Naive B cell (primary cell): Measurements from ENCODE around the gene KRTAP5-6. TPM values are rescaled to one million over a fixed set of nuclear protein-coding genes. Genes with fewer than 3 reads are reported as not detected.

ENCODE experiments used
- ATAC-seq, 2 donors: fragments of 150-1000 bp; cut with Tn5 transposase; 2 replicates each; pipeline ENCODE4 v1.10.0; 2021; ENCODE audit warnings: low read depth in 2 of 2, mild to moderate bottlenecking in 2 of 2, moderate library complexity in 2 of 2
- DNase-seq: peaks from one replicate; pipeline ENCODE4 v3.0.0; 2022
- H3K27ac Mint-ChIP-seq, 6 donors: one replicate each; pipeline ENCODE4 v1.8.0; 2020 to 2022; ENCODE audit warnings: mild to moderate bottlenecking in 6 of 6, mixed read lengths in 6 of 6, moderate library complexity in 5 of 6, inconsistent platforms in 2 of 6
- H3K27me3 Mint-ChIP-seq, 3 donors: one replicate each; pipeline ENCODE4 v1.8.0; 2021 to 2022; ENCODE audit warnings: mixed read lengths in 3 of 3, mild to moderate bottlenecking in 1 of 3
- H3K36me3 Mint-ChIP-seq, 2 donors: one replicate each; pipeline ENCODE4 v1.8.0; 2020 to 2022; ENCODE audit warnings: mixed read lengths in 2 of 2, inconsistent platforms in 1 of 2, mild to moderate bottlenecking in 1 of 2
- H3K4me1 Mint-ChIP-seq, 3 donors: one replicate each; pipeline ENCODE4 v1.8.0; 2020 to 2022; ENCODE audit warnings: mixed read lengths in 3 of 3, inconsistent platforms in 1 of 3, mild to moderate bottlenecking in 1 of 3, moderate library complexity in 1 of 3
- H3K4me3 Mint-ChIP-seq, 8 donors: one replicate each; pipeline ENCODE4 v1.8.0; 2020 to 2022; ENCODE audit warnings: mild to moderate bottlenecking in 8 of 8, mixed read lengths in 8 of 8, moderate library complexity in 8 of 8, inconsistent platforms in 2 of 8
- H3K9me3 Mint-ChIP-seq, 7 donors: one replicate each; pipeline ENCODE4 v1.8.0; 2020 to 2022; ENCODE audit warnings: mixed read lengths in 7 of 7, mild to moderate bottlenecking in 5 of 7, inconsistent platforms in 2 of 7, moderate library complexity in 1 of 7
- polyA plus RNA-seq, 6 donors: library from polyadenylated mRNA; unstranded; fragments of 300-500 nt; fragmentation: Illumina TruSeq; gene quantifications; one replicate each; pipeline ENCODE4 v1.2.3, GENCODE V29; 2021; ENCODE audit warnings: low read depth in 6 of 6

Gene KRTAP5-6
- polyA plus RNA-seq, 6 donors from 2014 or later = not detected

DNA sequence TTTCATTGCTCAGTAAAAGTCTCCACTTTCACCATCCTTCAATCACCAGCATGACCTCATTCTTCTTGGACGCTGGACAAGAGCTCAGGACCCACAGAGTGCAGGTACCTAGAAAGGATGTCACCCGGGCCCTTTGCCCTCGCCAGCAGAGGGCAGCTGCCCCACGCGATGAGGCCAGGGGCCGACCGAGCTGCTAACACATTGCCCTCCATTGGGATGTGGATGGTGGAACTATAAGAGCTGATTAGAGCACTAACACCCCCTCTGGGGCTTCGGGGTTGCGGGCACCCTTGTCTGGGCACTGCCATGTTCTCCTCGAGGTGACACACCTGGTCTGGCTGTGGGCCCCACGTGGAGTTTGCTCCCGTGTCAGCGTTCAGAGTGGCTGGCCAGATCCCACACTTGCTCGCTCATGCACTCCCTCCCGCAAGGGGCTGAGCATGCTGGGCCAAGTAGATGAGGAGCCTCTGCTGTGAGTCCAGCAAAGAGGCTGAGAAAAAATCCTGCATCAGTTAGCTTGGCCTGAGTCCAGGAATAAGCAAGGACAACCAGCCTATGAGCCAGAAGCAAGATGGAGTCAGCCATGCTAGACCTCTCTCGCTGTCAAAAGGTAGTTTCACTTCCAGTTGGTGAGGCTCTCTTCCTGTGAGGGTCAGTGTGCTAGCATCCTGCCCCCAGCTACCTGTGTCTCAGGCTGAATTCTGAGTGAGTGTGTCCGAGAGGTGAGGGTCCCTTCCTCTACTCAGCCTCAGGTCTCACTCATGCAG, 9.8 kb downstream of the KRTAP5-6 start:
- peaks cover 12 to 30% (median 18%) of the 10 kb centered on the region in 3 donors for H3K27me3 Mint-ChIP-seq
- peak overlapping the region in 2 of 8 donors; percentile 19 to 53 for H3K4me3 Mint-ChIP-seq
- no peaks in the 10 kb centered on the region for H3K9me3 Mint-ChIP-seq
- no peaks in the 10 kb centered on the region for H3K36me3 Mint-ChIP-seq
- DNase-seq = no peak
- peak overlapping the region in 1 of 6 donors; percentile 58 for H3K27ac Mint-ChIP-seq
- H3K4me1 Mint-ChIP-seq = peaks cover 14 to 33% (median 16%) of the 10 kb centered on the region in 3 donors
- ATAC-seq = peak; percentile 43 to 63

GRCh38 chr11:1707751-1708150, 10.8 kb downstream of the KRTAP5-6 start:
- Mint-ChIP-seq H3K4me1 (peaks cover 14 to 33% (median 16%) of the 10 kb centered on the region in 3 donors), H3K27me3 (peaks cover 13 to 25% (median 18%) of the 10 kb centered on the region in 3 donors), H3K36me3 (no peaks in the 10 kb centered on the region), H3K27ac (peak overlapping the region in 1 of 6 donors; percentile 58), H3K9me3 (no peaks in the 10 kb centered on the region), H3K4me3 (no peak overlapping the region)
- no peak for ATAC-seq
- DNase-seq = no peak

DNA sequence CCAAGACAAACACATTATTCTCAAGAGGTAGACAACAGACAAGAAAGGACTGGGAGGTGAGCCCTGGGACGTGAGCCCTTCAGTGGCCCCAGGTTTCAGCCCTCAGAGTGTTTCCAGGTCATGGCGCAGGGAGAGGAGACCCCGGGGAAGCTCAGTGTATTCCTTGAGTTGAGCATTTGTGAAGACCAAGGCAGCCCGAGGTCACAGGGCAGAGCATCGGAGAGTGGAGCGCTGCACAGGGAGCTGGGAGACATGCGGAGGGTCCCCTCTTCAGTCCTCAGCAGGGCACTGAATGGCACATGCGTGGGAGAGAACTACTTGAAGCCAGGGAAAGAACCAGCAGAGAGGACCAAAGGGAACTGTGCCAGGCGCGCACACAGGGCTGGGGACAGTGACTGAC, 11.7 kb downstream of the KRTAP5-6 start:
- Mint-ChIP-seq H3K9me3 (no peaks in the 10 kb centered on the region), H3K4me3 (no peak overlapping the region), H3K4me1 (peaks cover 14 to 33% (median 16%) of the 10 kb centered on the region in 3 donors), H3K36me3 (no peaks in the 10 kb centered on the region), H3K27ac (peak overlapping the region in 2 of 6 donors; percentile 41 to 76), H3K27me3 (peaks cover 13 to 25% (median 18%) of the 10 kb centered on the region in 3 donors)
- no peak for ATAC-seq
- no peak for DNase-seq

DNA sequence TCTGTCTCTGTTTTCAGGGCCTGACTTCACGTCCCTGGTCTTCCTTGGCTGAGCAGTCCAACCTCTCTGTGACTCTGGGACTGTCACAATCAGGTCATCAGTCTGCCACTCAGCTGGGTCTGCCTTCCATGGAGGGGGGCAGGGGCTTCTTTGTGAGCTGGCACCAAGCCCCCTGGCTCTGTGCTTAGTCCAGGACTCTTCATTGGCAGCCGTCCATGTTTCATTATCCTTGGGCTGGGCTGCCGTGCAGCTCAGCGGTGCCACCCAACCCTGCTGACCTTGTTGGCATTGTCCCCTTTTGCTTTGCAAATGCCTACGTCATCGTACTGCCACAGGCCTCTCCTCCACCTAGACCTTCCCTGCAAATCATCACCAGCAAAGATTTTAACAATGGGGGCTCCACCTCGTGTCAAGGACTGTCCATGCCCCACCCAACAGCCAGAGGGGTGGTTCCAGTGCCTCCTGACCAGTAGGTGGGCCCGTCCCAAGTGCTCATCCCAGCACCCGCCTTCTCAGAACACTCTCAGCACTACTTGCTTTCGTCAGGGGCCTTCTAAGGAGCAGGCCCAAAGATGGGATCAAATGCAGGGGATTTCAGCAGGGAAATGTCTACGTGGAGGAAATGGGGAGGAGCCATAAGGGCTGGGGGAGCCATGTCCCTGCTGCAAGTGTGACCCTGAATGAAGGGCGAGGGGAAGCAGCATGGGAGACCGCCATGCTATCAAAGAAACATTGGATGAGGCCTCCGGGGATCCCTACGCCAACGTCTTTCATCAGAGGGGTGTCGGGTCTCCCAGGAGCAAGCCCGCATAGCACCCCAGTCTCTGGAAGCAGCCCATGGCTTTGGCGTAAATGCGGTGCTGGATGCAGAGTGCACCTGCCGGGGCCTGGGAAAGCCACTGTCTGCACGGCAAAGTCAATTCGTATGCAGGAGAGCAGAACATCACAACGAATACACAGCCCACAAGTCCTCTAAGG, 18.2 kb downstream of the KRTAP5-6 start:
- peak overlapping the region in 1 of 8 donors; percentile 16 for H3K4me3 Mint-ChIP-seq
- H3K27ac Mint-ChIP-seq = no peak overlapping the region
- DNase-seq (no peak), ATAC-seq (no peak)
- no peaks in the 10 kb centered on the region for H3K9me3 Mint-ChIP-seq
- peaks cover 4 to 13% (median 5%) of the 10 kb centered on the region in 3 donors for H3K27me3 Mint-ChIP-seq
- H3K4me1 Mint-ChIP-seq = no peaks in the 10 kb centered on the region
- no peaks in the 10 kb centered on the region for H3K36me3 Mint-ChIP-seq

- Mint-ChIP-seq H3K36me3 (no peaks in the 10 kb centered on the region), H3K4me1 (no peaks in the 10 kb centered on the region), H3K9me3 (no peaks in the 10 kb centered on the region), H3K27me3 (peaks cover 10 to 19% (median 11%) of the 10 kb centered on the region in 3 donors), H3K27ac (no peak overlapping the region), H3K4me3 (no peak overlapping the region)
- ATAC-seq (no peak), DNase-seq (no peak)
Measured at GRCh38 chr11:1717745-1718144, 20.8 kb downstream of the KRTAP5-6 start.

DNA sequence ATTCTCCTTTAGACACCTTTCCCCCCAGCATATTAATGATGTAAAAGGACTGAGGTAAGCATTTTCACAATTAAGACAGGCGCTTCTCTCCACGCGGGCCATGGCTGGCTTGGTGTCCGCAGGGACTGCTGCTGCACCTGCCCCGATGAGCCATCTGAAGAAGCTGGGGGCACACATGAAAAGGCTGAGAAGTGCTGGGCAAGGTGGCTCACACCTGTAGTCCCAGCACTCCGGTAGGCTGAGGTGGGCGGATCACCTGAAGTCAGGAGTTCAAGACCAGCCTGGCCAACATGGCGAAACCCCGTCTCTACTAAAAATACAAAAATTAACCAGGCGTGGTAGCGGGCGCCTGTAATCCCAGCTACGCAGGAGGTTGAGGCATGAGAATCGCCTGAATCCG, 21.3 kb downstream of the KRTAP5-6 start:
- no peak for ATAC-seq
- no peak overlapping the region for H3K27ac Mint-ChIP-seq
- DNase-seq = no peak
- H3K36me3 Mint-ChIP-seq = no peaks in the 10 kb centered on the region
- H3K9me3 Mint-ChIP-seq = no peaks in the 10 kb centered on the region
- H3K4me3 Mint-ChIP-seq = no peak overlapping the region
- peaks cover 10 to 25% (median 15%) of the 10 kb centered on the region in 3 donors for H3K27me3 Mint-ChIP-seq
- no peaks in the 10 kb centered on the region for H3K4me1 Mint-ChIP-seq

DNA sequence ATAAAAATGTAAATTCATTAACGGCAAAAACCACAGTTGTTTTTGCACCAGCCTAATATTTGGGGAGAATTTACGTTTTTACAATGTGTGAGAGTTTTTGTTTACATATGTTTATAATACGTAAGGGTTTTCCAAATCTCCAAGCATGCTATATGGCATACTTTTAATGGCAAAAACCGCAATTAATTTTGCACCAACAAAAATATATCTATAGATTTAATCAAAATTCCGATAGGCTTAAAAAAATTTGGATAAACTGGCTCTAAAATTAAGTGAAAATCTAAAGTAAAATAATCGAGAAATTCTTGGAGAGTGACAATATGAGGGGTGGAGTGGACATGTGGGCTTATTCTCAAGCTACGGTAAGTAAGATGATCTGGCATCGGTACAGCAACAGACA, 22.8 kb downstream of the KRTAP5-6 start:
- no peaks in the 10 kb centered on the region for H3K36me3 Mint-ChIP-seq
- no peaks in the 10 kb centered on the region for H3K9me3 Mint-ChIP-seq
- H3K27ac Mint-ChIP-seq = no peak overlapping the region
- DNase-seq (no peak), ATAC-seq (no peak)
- no peak overlapping the region for H3K4me3 Mint-ChIP-seq
- H3K4me1 Mint-ChIP-seq = no peaks in the 10 kb centered on the region
- peaks cover 15 to 34% (median 26%) of the 10 kb centered on the region in 3 donors for H3K27me3 Mint-ChIP-seq

DNA sequence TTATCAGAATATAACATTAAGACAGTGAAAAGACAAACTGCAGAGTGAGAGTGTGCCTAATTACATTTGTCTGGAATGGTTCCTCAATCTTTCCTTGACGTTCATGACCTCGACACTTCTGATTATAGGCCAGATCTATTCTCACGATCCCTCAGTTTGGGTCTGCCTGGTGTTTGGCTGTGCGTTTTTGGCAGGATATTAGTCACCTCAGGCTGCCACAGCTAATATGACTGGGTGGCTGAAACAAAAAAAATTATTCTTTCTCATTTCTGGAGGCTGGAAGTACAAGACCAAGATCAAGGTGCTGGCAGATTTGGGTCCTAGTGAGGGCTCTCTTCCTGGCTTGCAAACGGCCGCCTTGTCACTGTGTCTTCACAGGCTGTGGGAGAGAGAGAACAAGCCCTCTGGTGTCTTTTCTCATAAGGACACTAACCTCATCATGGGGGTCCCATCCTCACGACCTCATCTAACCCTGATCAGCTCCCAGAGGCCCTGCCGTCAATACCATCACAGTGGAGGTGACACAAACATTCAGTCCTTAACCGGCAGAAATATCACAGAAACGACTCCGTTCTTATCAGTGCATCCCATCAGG, 30.2 kb downstream of the KRTAP5-6 start:
- H3K4me3 Mint-ChIP-seq = peak overlapping the region in 1 of 8 donors; percentile 36
- DNase-seq (no peak), ATAC-seq (no peak)
- peaks cover 0 to 8% (median 0%) of the 10 kb centered on the region in 7 donors for H3K9me3 Mint-ChIP-seq
- H3K4me1 Mint-ChIP-seq = peaks cover 19 to 26% (median 22%) of the 10 kb centered on the region in 3 donors
- no peaks in the 10 kb centered on the region for H3K36me3 Mint-ChIP-seq
- peak overlapping the region in 1 of 6 donors; percentile 23 for H3K27ac Mint-ChIP-seq
- peaks cover 35 to 79% (median 69%) of the 10 kb centered on the region in 3 donors for H3K27me3 Mint-ChIP-seq

DNA sequence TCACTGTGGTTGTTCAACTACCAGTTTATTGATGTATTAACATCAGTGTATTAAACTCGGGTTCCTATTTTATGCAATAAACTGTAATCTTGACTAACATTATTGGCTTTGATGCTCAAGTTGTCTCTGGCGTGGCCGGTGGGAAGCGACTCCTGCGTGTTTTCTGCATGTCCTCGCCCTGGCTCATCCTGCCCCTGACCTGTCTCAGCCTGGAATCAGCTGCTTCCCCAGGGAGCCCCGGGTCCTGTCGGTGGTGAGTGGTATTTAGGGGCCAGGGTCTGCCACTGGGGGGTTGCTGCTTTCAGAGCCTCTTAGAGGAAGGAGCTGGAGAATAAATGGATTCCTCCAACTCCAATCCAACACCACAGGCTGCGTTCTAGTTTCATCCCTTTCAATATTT, 30.9 kb downstream of the KRTAP5-6 start:
- no peaks in the 10 kb centered on the region for H3K36me3 Mint-ChIP-seq
- H3K27ac Mint-ChIP-seq = no peak overlapping the region
- no peak for DNase-seq
- peak overlapping the region in 1 of 8 donors; percentile 65 for H3K4me3 Mint-ChIP-seq
- H3K27me3 Mint-ChIP-seq = peaks cover 38 to 77% (median 67%) of the 10 kb centered on the region in 3 donors
- ATAC-seq = no peak
- H3K9me3 Mint-ChIP-seq = peaks cover 0 to 8% (median 0%) of the 10 kb centered on the region in 7 donors
- H3K4me1 Mint-ChIP-seq = peaks cover 19 to 26% (median 22%) of the 10 kb centered on the region in 3 donors

GRCh38 chr11:1728301-1728700, 31.3 kb downstream of the KRTAP5-6 start:
- H3K27ac Mint-ChIP-seq = no peak overlapping the region

GRCh38 chr11:1728931-1729691, 32.1 kb downstream of the KRTAP5-6 start:
- Mint-ChIP-seq H3K27ac (peak overlapping the region in 4 of 6 donors; percentile 17 to 62 (median 36)), H3K27me3 (peaks cover 38 to 78% (median 68%) of the 10 kb centered on the region in 3 donors), H3K36me3 (no peaks in the 10 kb centered on the region), H3K4me3 (peak overlapping the region in 5 of 8 donors; percentile 21 to 67 (median 55)), H3K9me3 (peaks cover 0 to 8% (median 0%) of the 10 kb centered on the region in 7 donors), H3K4me1 (peaks cover 22 to 30% (median 23%) of the 10 kb centered on the region in 3 donors)
- ATAC-seq = peak; percentile 66 to 89
- DNase-seq = peak; percentile 12

More at GRCh38 chr11:1728301-1728700, 31.3 kb downstream of the KRTAP5-6 start:
- no peaks in the 10 kb centered on the region for H3K36me3 Mint-ChIP-seq
- H3K4me1 Mint-ChIP-seq = peaks cover 19 to 26% (median 22%) of the 10 kb centered on the region in 3 donors
- no peak for ATAC-seq
- peaks cover 38 to 75% (median 66%) of the 10 kb centered on the region in 3 donors for H3K27me3 Mint-ChIP-seq
- H3K9me3 Mint-ChIP-seq = peaks cover 0 to 8% (median 0%) of the 10 kb centered on the region in 7 donors
- peak overlapping the region in 1 of 8 donors; percentile 65 for H3K4me3 Mint-ChIP-seq
- DNase-seq = no peak

DNA sequence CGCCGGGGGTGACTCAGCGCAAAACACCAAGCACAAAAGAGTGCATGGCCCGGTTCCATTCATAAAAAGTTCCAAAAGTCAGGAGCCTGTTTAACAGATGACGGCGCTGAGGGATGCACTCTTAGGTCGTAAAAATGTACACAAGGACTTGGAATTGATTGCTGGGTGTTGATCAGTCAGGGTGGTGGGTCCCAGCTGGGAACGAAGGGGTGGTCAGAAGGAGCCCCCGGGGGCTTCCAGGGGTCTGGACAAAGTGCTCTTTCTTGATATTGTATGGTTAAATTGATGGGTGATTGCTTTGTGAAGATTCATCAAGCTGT, 32.7 kb downstream of the KRTAP5-6 start:
- Mint-ChIP-seq H3K4me3 (no peak overlapping the region), H3K4me1 (peaks cover 22 to 31% (median 23%) of the 10 kb centered on the region in 3 donors), H3K27me3 (peaks cover 35 to 79% (median 69%) of the 10 kb centered on the region in 3 donors), H3K9me3 (peaks cover 0 to 8% (median 0%) of the 10 kb centered on the region in 7 donors), H3K36me3 (no peaks in the 10 kb centered on the region), H3K27ac (peak overlapping the region in 1 of 6 donors; percentile 23)
- DNase-seq (no peak), ATAC-seq (no peak)
